Activated CD4-positive, alpha-beta T cell treated with anti-CD3 and anti-CD28 coated beads, Interleukin-2, Interleukin-4, amounts not matched to agents 100 ng/mL and 50 ng/mL, durations not matched to agents 16 hours and 8 hours (primary cell): Measurements from ENCODE around the gene SAMD14.

Experiments
- DNase-seq: peaks from one replicate; pipeline ENCODE4 v3.0.0-alpha.2; 2020; ENCODE audit warnings: low spot score

SAMD14 gene

DNA sequence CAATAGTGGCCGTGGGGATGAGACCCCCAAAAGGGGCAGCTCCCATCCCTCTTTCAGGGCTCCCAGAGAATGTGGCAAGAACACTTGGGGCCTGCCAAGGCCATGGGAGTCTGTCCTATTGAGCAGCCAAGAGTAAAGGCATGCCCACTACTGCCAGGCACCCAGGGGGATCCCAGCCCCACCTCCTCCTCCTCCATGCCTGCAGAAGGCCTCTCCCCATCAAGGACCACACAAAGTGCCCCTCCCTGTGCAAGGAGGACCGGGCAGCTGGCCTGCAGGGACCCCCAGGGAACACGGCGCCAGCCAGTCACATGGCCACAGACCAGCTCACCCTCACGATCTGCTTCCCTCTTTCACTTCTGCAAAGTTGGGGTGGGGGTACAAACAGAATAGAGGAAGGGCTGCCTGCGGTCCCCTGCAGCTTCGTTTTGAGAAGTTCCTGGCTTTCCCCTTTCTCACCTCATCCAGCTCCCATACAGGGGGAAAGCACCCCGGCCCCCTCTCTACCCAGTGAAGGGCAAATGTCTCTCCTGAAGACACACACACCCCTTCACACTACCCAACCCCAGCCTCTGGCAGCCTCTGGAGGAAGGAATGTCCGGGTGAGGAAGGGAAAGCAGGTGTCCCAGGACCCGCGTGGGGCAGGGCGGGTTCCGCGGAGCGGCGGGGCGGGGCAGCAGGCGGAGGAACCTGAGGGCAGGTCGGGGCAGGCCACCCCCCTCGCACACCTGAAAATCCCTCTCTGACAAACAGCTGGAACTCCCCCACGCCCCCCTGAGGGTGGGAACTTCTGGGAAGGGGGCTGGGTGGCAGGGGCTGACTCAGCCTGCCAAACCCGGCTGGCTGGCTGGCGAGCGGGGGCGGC lies 18.5 kb upstream of the SAMD14 start:
- peak; percentile 65 for DNase-seq

- no peak for DNase-seq
Measured at GRCh38 chr17:50147841-50148225, 17.9 kb upstream of the SAMD14 start.

GRCh38 chr17:50146927-50147665 lies 17.1 kb upstream of the SAMD14 start:
- DNase-seq: no peak

DNA sequence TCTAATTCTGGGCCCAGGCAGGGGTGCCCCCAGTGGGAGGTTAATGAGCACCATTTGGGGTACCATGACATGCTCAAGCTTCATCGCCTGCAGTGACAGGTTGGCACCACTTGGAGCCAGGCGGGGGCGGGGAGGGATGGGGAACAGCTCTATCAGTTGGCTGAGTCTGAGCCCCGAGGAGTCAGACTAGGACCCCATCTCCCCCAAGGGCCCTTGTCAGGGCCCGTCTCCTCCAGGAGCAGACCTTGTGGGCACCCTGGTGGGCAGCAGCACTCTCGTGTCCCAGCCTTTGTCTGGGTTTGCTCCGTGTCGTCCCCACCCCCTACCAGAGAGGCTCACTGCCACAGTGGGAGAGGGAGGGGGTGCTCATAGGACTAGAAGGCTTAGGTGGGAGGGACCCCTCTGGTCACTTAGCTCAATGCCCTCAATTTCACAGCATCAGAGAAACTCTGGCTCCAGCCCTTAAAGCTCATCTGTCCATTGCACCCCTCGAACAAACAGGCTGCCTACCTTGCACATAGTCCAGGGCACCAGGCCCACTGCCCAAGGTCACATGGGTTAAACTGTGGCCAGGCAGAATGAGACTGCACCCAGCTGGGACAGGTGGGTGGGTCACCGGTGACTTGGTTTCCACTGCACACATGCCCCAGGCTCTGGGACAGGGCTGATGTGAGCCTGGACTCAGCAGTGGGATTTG lies 16.4 kb upstream of the SAMD14 start:
- no peak for DNase-seq

DNA sequence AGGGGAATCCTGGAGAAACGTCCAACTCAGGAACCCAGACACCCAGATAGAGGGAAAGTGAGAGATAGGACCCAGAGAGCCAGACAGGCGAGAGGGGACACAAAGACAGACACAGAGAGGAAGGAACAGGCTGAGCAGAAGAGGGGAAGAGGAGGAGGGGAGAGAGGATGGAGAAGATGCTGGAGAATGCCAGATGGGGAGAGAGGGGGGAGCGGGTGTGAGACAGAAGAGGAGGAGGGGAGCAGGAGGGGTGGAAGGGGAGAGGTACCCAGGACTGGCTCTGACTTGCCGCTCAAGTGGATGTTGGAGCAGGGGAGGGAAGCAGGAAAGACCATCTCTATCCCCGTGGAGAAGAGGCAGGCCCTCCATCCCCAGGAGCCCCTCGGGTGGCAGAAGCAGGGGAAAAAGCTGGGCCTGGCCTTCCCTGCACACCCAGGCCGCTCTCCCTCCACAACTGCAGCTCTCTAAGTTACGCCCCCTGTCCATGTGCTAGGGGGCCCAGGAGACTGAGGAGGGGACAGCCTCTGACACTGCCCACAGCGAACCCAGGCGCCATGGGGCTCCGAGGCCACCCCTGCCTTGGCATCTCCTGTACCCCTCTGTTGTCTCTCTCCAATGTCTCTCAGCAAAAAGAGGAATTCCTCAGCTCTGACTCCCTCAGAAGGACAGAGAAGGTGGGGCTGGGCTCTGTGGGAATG lies 15.7 kb upstream of the SAMD14 start:
- DNase-seq: no peak

GRCh38 chr17:50144845-50145531 lies 15.0 kb upstream of the SAMD14 start:
- DNase-seq: no peak

DNA sequence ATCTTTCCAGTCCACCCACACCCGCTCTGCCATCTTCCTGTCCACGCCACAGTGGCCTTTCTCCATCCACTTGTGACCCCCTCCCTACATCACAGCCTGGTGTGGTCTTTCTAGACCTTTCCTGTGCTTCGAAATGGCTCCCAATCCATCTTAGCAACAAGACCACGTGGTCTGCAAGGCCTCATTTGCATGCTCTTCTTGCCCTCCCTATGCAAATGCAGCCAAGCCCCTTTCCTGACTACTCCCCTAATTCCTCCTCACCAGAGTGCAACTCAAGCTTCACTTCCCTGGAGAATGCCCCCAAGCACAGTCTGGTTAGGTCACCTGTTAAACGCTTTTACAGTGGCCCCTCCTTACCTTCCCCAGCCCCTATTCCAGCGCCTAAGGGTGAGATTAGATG lies 14.4 kb upstream of the SAMD14 start:
- DNase-seq: no peak

- DNase-seq: no peak
Measured at GRCh38 chr17:50143461-50144176, 13.7 kb upstream of the SAMD14 start.

DNA sequence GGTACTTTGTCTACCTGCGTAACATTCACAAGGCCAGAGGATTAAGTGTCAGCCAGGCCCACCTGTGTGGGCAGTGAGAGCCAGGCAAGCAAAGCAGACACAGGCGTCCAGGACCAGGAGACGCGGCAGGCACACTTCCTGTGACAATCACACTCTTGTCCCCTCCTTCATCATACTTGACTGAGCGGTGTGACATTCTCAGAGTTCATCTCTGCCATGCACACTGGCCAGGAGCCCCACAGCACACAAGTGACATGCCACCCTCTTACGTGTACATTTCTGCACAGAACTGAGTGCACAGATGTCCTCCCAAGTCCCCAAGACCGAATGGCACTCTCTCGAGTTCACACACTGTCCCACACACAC lies 11.8 kb upstream of the SAMD14 start:
- no peak for DNase-seq

DNA sequence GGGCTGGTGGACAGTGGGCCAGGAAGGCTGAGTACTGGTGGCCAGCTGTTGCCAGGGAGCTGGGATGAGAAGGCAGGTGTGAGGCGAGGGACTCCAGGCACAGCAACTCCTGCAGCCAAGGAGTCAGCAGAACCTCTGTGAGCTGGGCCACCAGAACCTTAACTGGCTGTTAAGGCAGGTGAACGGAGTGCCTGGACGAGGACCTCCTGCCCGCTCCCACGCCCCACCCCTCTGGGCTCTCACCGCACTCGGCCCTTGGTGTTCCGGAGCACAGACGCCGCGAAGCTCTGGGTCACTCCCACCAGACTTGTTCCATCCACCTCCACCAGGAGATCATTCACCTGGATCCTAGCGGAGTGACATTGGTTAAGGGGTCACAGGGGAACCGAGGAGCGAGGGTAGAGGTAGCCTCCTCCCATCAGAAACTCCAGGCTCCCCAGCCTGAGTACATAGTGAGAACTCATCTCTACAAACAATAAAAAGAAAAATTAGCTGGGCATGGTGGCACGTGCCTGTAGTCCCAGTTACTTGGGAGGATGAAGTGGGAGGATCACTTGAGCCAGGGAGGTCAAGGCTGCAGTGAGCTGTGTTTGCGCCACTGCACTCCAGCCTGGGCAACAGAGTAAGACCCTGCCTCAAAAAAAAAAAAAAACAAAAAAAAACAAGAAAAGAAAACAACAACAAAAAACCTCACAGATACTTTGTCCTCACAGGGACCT lies 11.2 kb upstream of the SAMD14 start:
- DNase-seq: no peak

- DNase-seq: peak; percentile 83
Measured at GRCh38 chr17:50139950-50140885, 10.3 kb upstream of the SAMD14 start.

DNA sequence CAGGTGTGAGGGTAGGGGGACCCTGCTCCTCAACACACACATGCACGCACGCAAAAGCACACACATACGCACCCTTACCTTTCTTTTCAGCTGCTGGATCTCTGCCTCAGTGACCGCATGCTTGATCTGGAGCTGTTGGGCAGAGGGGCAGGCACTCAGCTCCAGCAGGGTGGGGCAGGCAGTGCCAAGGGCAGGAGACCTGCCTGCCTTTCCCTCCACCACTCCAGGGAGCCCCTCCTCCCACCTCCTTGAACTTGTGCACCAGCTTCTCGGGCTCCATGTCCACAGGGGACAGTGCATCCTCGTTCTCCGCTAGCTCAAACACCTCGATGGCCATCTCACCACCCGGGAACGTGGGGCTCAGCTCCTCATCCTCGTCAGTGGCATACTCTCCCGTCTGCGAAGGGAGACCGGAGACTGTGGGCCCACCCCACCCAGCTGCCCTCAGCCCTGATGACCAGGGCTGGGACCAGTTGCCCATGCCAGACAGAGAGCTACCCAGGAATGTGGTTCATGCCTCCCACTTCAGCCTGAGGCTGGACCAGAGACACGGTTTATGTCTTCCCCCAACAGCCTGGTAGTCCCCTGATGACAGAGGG lies 9.3 kb upstream of the SAMD14 start:
- no peak for DNase-seq

DNA sequence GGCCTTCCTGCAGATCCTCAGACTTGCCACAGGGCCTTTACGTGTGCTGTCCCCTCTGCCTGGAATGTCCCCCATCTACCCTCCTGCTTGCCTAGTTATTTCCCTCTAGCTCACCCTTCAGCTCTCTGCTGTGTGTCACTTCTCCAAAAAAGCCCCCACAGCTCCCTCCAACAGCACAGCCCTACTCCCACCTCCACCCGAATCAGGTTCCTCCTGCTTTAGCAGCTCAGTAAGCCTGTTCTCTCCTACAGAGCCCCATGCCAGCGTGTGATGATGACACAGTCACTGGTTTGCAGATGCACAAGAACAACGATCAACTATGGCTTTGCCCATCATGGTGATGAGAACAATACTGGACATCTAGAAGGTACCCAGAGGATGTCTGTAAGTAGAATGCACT lies 7.1 kb upstream of the SAMD14 start:
- no peak for DNase-seq

DNA sequence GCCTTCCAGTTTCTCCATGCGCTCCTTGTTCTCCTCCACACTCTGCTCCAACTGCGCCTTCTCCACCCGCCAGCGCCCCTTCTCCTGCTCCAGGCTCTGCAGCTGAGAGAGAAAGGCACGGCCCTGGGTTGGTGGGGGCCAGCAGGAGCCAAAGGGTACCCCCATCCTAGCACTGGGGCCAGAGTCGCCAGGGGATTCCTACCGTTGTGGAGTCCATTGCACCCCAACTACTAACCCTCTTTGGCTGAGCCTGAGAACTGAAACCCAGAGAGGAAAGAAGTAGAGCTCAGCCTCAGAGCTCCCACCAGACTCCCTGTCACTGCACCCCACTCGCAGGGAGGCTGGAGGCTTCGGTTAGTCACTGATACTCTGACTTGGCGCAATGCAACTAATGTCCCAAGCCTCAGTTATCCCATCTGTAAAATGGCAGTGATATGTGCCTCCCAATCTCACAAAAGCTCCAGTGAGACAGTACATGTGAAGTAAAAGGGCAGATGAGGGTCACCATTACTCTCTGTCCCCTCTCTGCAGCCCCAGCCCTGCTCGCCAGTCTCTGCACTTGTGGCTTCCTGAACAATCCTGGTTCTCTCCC lies 6.2 kb upstream of the SAMD14 start:
- DNase-seq: no peak

GRCh38 chr17:50135316-50136095 lies 5.5 kb upstream of the SAMD14 start:
- no peak for DNase-seq

DNA sequence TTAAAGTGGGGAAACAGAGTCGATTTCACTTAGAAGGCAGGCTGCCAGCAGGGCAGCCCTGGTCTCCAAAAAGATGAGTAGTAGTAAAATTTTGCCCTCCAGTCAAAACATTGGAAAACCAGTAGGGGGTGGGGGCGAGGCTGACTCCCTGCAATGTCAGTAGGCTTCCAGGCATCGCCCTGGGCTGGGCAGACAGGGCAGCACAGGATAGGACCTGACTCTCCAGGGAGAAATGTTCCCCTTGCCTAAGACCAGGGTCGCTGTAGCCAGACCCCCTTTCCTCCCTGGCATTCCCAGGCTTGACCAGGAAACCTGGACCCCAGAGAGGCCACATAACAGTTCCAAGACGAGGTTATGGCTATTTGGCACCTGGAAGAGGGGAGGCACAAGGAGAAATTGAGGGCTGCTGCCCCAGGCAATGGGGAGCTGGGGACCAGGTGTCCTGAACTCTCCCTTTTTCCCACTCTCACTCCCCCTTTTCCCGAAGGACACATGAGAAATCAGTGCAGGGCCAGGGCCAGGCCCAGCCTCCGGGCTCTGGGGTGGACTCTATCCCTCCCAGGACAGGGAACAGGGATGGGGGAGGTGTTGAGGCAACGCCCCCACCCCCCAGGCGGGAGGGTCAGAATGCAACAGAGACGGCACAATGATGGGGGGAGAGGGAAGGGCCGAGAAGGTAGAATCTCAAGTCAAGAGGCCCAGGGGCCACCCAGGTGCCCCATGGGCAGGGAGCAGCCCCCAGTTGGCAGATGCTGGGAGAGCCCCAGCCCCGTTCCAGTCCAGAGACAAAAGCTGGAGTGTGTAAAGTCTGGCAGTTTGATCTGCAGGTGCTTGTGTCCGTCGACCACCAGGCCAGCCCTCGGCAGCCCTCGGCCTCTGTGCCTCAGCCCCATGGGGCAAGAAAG lies 4.5 kb upstream of the SAMD14 start:
- no peak for DNase-seq

DNA sequence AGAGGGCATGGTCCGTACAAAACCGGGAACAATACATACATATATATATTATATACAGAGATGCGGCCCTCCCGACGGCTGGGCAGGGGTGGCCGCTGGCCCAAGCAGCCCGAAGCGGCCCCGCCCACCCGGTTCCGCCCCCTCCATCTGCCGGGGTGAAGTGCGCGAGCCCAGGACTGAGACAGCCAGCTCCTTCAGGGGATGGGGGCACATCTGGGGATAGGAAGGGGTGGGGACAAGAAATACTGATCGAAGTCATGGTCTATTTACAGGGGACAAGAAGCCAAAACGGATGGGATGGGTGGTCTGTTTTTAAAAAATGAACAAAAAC lies 3.8 kb upstream of the SAMD14 start:
- DNase-seq: no peak
